GM10266 (cell line): Measurements from ENCODE around the gene COX20.

ENCODE experiments used
- DNase-seq: peaks from one replicate; pipeline ENCODE4 v3.0.0; 2012; ENCODE audit errors: extremely low spot score
- CTCF ChIP-seq: IDR thresholded peaks from 2 replicates; pipeline ENCODE4 v1.5.1; 2012; ENCODE audit warnings: mild to moderate bottlenecking, low read depth; ENCODE audit not compliant: control insufficient read depth, insufficient read depth; ENCODE audit errors: missing control alignments

COX20 gene

GRCh38 chr1:244876228-244876910, 40.9 kb downstream of the COX20 start:
- no peak for TF ChIP-seq CTCF
- no peak for DNase-seq

- no peak for DNase-seq
- TF ChIP-seq CTCF = no peak
These were observed 43.2 kb downstream of the COX20 start for GRCh38 chr1:244878681-244879080.

- DNase-seq = no peak
- no peak for TF ChIP-seq CTCF
These were observed 46.3 kb downstream of the COX20 start for GRCh38 chr1:244881552-244882280.

GRCh38 chr1:244887281-244887680, 51.8 kb downstream of the COX20 start:
- TF ChIP-seq CTCF = no peak
- DNase-seq = no peak

- TF ChIP-seq CTCF = no peak
- no peak for DNase-seq
These were observed 58.4 kb downstream of the COX20 start for GRCh38 chr1:244893836-244894235.
